HCT116 (cell line): ENCODE results near the gene DRG2. TPM values are rescaled to one million over a fixed set of nuclear protein-coding genes. Genes with fewer than 3 reads are reported as not detected.

ENCODE experiments used
- ATAC-seq: fragments of 200-7000 bp; cut with Tn5 transposase; 2 replicates; pipeline ENCODE4 v1.9.1; 2020; ENCODE audit warnings: mild to moderate bottlenecking, moderate library complexity
- BruUV-seq: library from RNA; stranded (reverse); fragments of 400-500 nt; replicated peaks from 2 replicates; lab custom pipeline; 2021; lab: Mats Ljungman, UMichigan
- CTCF ChIA-PET: fragments of 300-600 bp; sonication (Branson Sonifier 250); formaldehyde crosslinking; loops from one replicate; lab custom pipeline; 2021; ENCODE audit warnings: antibody characterized with exemption; lab: Charles Lee
- POLR2A ChIA-PET: fragments of 300-600, 350-600 bp; sonication (Branson Sonifier 250); formaldehyde crosslinking; loops from one replicate; lab custom pipeline; 2021; ENCODE audit warnings: antibody characterized with exemption; lab: Charles Lee
- RAD21 ChIA-PET, 2 experiments: fragments of 300-600 bp; sonication (Branson Sonifier 250); formaldehyde crosslinking; loops; one replicate each; lab custom pipeline; 2023; ENCODE audit warnings: low total read pairs in 2 of 2; ENCODE audit not compliant: uncharacterized antibody in 2 of 2, unreplicated experiment in 2 of 2, low non-redundant PET in 1 of 2; lab: Charles Lee
- DNase-seq: peaks from one replicate; pipeline ENCODE4 v3.0.0-alpha.2; 2010; ENCODE audit warnings: low read depth, low spot score
- H2AFZ ChIP-seq: fragments of 200-600 bp; shearing (Covaris generic), sonication (generic); 2 replicates; pipeline ENCODE4 v1.6.1; 2017; ENCODE audit warnings: low read depth, mixed run types, mixed read lengths, antibody characterized with exemption, low read length; ENCODE audit not compliant: poor library complexity, severe bottlenecking
- H3K27ac ChIP-seq: 2 replicates; pipeline ENCODE4 v1.5.1; 2012; ENCODE audit warnings: low read depth, low read length
- H3K27me3 ChIP-seq: fragments of 200-600 bp; sonication (generic); 2 replicates; pipeline ENCODE4 v1.6.1; 2016; ENCODE audit warnings: mixed run types, low read length, mixed read lengths; ENCODE audit not compliant: insufficient read depth
- H3K36me3 ChIP-seq, 2 experiments: fragments of 200-500 bp in 1 of 2; fragments of 200-600 bp in 1 of 2; sonication (Bioruptor generic) in 1 of 2; sonication (generic) in 1 of 2; 2 replicates each; pipeline versions ENCODE4 v1.5.1 to v1.6.1; 2014 to 2016; ENCODE audit warnings: low read length in 2 of 2, inconsistent platforms in 1 of 2, mixed read lengths in 1 of 2, mixed run types in 1 of 2; ENCODE audit not compliant: insufficient read depth in 2 of 2, control insufficient read depth in 1 of 2
- H3K4me1 ChIP-seq, 2 experiments: fragments of 200-600 bp in 1 of 2; sonication (generic) in 1 of 2; 2 replicates each; pipeline versions ENCODE4 v1.5.1 to v1.6.1; 2012 to 2017; ENCODE audit warnings: low read length in 2 of 2, inconsistent platforms in 1 of 2, mild to moderate bottlenecking in 1 of 2, mixed read lengths in 1 of 2, mixed run types in 1 of 2, moderate library complexity in 1 of 2; ENCODE audit not compliant: insufficient read depth in 2 of 2, control insufficient read depth in 1 of 2
- H3K4me2 ChIP-seq: fragments of 200-600 bp; sonication (generic); 2 replicates; pipeline ENCODE4 v1.6.1; 2017; ENCODE audit warnings: mixed run types, low read length, mixed read lengths
- H3K4me3 ChIP-seq, 2 experiments: fragments of 200-600 bp in 1 of 2; sonication (generic) in 1 of 2; replicated peaks in 1 of 2; 2 replicates each; pipeline ENCODE4 v1.5.1; 2011 to 2016; ENCODE audit warnings: low read length in 2 of 2, control low read depth in 1 of 2, low read depth in 1 of 2, mild to moderate bottlenecking in 1 of 2, mixed read lengths in 1 of 2, mixed run types in 1 of 2
- H3K79me2 ChIP-seq: fragments of 200-600 bp; sonication (generic); 2 replicates; pipeline ENCODE4 v1.6.1; 2017; ENCODE audit warnings: mild to moderate bottlenecking, mixed run types, low read length, moderate library complexity, mixed read lengths; ENCODE audit not compliant: insufficient read depth
- H3K9ac ChIP-seq: fragments of 200-600 bp; sonication (generic); 2 replicates; pipeline ENCODE4 v1.6.1; 2016; ENCODE audit warnings: low read length, mixed read lengths
- H3K9me2 ChIP-seq: fragments of 200-600 bp; sonication (generic), shearing (Covaris generic); 2 replicates; pipeline ENCODE4 v1.6.1; 2017; ENCODE audit warnings: mixed run types, mild to moderate bottlenecking, moderate library complexity; ENCODE audit not compliant: insufficient read depth
- H3K9me3 ChIP-seq, 2 experiments: fragments of 200-500 bp in 1 of 2; fragments of 200-600 bp in 1 of 2; sonication (Bioruptor generic) in 1 of 2; sonication (generic) in 1 of 2; 2 replicates each; pipeline ENCODE4 v1.6.1; 2014 to 2017; ENCODE audit warnings: low read length in 2 of 2, mixed read lengths in 2 of 2, inconsistent platforms in 1 of 2, low read depth in 1 of 2, mild to moderate bottlenecking in 1 of 2, mixed run types in 1 of 2, moderate library complexity in 1 of 2; ENCODE audit not compliant: control insufficient read depth in 1 of 2, insufficient read depth in 1 of 2
- H4K20me1 ChIP-seq: fragments of 200-600 bp; sonication (generic), shearing (Covaris generic); 2 replicates; pipeline ENCODE4 v1.6.1; 2017; ENCODE audit warnings: mixed run types, mild to moderate bottlenecking, moderate library complexity; ENCODE audit not compliant: insufficient read depth
- CBX3 ChIP-seq: IDR thresholded peaks from 2 replicates; pipeline ENCODE4 v1.6.1; 2012; ENCODE audit warnings: low read depth
- CTCF ChIP-seq, 3 experiments: fragments of 200-600 bp in 1 of 3; sonication (generic) in 1 of 3; IDR thresholded peaks in 2 of 3; conservative IDR thresholded peaks in 1 of 3; 2 replicates each; pipeline ENCODE4 v1.5.1; 2012 to 2017; ENCODE audit warnings: low read depth in 2 of 3, low read length in 2 of 3, antibody characterized with exemption in 1 of 3, borderline replicate concordance in 1 of 3, control low read depth in 1 of 3, mild to moderate bottlenecking in 1 of 3, mixed read lengths in 1 of 3, mixed run types in 1 of 3, moderate library complexity in 1 of 3; ENCODE audit not compliant: insufficient read depth in 1 of 3
- ELF1 ChIP-seq: IDR thresholded peaks from 2 replicates; pipeline ENCODE4 v1.6.1; 2012; ENCODE audit warnings: low read depth, borderline replicate concordance
- MAX ChIP-seq: IDR thresholded peaks from 2 replicates; pipeline ENCODE4 v1.6.1; 2012
- REST ChIP-seq: IDR thresholded peaks from 2 replicates; pipeline ENCODE4 v1.6.1; 2012; ENCODE audit warnings: low read depth
- intact Hi-C: fragments of 100-400 bp; cut with micrococcal nuclease; formaldehyde crosslinking; loops from 2 replicates; pipeline ENCODE4 v1.10.0; 2022
- total RNA-seq: library from RNA; stranded (reverse); gene quantifications from one replicate; pipeline ENCODE4 v1.2.1, GENCODE V29; 2021; ENCODE audit not compliant: unreplicated experiment

DRG2 gene
- total RNA-seq, 1 experiment from 2014 or later = 41.0 TPM

GRCh38 chr17:18093616-18094408 lies 6.1 kb downstream of the DRG2 start:
- POLR2A ChIA-PET = no interaction called here
- H3K79me2 ChIP-seq = peaks cover 21% of the 10 kb centered on the region

More at GRCh38 chr17:18093616-18094408, 6.1 kb downstream of the DRG2 start:
- Histone ChIP-seq H3K9me3 (no peaks in the 10 kb centered on the region), H4K20me1 (no peaks in the 10 kb centered on the region), H3K36me3 (peaks cover 17 to 24% of the 10 kb centered on the region in 2 experiments; a peak in 3 of 4 replicates), H3K4me1 (peaks cover 1 to 9% of the 10 kb centered on the region in 2 experiments; a peak in 3 of 4 replicates), H3K27me3 (no peaks in the 10 kb centered on the region), H3K9me2 (no peaks in the 10 kb centered on the region), H3K9ac (no peak overlapping the region)
- intact Hi-C loops = no loop called here
- DNase-seq (peak; percentile 27), ATAC-seq (peak; percentile 86)
- CTCF ChIA-PET = no interaction called here
- no peak for TF ChIP-seq CBX3
- no peak for TF ChIP-seq ELF1
- no peak for TF ChIP-seq MAX
- TF ChIP-seq CTCF (IDR thresholded peaks at IDR 0.05 in 2 of 3, conservative IDR thresholded peaks at IDR 0.05 in 1 of 3; ENCODE audit: borderline replicate concordance in 1 of 3, insufficient read depth in 1 of 3, low read depth in 2 of 3, low read length in 2 of 3) = peak in 2 of 3 experiments; percentile 64 to 65; a peak in 4 of 6 replicates
- no peak for TF ChIP-seq REST
- TF ChIP-seq, all 23 proteins: peak for 1
- no TSS peak for BruUV-seq
- Histone ChIP-seq H3K4me3 (no peak overlapping the region), H3K27ac (no peak overlapping the region), H3K4me2 (no peak overlapping the region), H2AFZ (no peak overlapping the region)
- RAD21 ChIA-PET = no interaction called here
